ENCODE data around the gene MYRIP.
"Not testable (repeated sequence)": the region's sequence is repeated elsewhere in the genome, so short reads cannot be mapped to it uniquely, and the experiment has no call there.

MYRIP gene

GRCh38 chr3:40096661-40097111, 287.3 kb downstream of the MYRIP start:
- DNase-seq, result no peak

GRCh38 chr3:40097131-40098117, 288.0 kb downstream of the MYRIP start:
- DNase-seq, result no peak

- DNase-seq, result no peak
Observed at GRCh38 chr3:40098261-40098759, 288.9 kb downstream of the MYRIP start.

DNA sequence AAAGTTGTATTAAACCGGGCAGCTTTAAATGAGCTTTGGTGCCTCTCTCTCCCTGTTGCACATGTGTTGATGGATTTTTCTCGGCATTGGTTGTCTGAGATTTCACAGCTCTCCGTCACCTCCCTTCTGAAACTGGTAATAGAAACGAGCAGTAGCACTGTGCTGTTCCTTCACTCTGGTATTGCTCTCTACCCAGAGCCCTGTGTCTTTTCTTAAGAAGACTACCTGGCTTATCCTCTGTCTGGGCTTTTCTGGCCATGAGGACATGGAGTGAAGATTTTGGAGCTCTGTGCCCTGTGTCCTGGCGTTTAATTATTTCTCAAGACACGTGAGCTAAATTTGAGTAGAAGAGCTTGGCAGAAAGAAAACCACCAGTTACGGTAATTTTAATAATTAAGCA, 290.5 kb downstream of the MYRIP start:
- no peak for DNase-seq

DNA sequence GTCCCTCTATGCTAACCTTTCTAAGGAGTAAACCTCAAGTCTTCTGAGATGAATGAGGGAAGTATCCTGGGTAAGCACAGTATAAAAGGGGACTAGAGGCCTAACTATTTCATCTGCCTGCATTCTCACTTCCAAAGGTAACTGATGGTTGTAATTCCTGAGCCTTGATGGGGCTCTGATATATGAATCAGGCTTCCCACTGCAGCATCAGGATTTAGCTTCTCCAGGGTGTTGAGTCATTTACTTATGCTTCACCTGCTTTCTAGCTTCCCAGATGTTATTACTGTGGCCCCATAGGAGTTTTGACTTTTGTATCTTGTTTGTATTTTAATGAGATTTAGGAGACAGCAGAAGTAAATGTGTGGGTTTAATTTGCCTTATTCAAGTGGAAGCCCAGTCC, 292.8 kb downstream of the MYRIP start:
- DNase-seq, result no peak

DNA sequence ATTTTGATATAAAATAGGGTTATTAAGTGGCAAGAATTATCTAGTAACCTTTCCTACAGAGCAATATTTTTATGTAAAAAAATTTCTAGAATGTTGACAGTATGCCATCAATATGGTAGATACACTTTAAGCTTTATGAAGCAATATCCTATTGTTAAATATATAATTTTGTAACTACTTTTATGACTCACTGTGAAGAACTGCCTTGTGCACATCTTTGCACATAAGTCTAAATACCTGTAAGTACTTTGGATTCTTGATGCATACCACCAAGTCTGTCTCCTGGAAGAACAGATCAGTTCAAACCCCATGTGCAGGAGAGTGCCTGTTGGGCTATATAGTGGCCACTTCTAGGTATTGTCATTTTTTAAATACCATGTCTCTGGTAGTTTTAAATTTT, 294.4 kb downstream of the MYRIP start:
- no peak for DNase-seq

DNA sequence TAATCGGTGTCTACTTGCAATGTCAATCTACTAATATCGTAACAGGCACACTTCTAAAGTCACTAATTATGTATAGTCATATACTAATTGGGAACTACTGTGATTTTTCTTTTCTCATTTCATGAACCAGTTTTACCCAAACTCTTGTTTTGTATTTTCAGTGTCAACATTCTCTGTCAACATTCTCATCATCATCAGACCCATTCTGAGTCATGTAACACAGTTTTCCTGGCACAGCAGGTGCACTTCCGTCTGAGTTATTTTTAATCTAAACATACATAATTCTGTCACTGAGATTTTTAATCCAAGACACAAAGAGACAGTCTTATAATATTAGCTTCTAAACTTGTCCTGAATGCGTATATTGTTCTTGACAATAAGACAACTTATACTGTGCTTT, 295.0 kb downstream of the MYRIP start:
- DNase-seq, result no peak

DNA sequence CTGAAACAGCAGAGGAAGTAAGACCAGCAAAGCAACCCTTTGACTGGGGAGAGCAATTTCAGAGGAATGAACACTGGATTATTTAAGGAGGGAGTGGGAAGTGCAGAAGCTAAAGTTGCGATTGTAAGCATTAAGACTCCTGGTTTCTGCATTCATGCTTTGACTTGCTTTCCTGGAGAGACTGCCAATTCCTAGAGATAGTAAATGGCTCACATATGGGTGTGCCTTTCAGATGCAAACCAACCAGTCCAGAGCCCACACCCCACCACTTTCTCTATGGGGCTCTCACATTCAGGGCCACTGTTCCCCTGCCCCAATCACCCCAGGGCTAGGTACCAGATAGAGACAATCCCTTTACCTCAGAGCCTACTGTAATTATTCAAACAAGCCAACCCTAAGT, 299.2 kb downstream of the MYRIP start:
- no peak for DNase-seq

- DNase-seq, result no peak
Observed at GRCh38 chr3:40109641-40110490, 300.5 kb downstream of the MYRIP start.

GRCh38 chr3:40116478-40117177, 307.2 kb downstream of the MYRIP start:
- DNase-seq, result peak; percentile 63

DNA sequence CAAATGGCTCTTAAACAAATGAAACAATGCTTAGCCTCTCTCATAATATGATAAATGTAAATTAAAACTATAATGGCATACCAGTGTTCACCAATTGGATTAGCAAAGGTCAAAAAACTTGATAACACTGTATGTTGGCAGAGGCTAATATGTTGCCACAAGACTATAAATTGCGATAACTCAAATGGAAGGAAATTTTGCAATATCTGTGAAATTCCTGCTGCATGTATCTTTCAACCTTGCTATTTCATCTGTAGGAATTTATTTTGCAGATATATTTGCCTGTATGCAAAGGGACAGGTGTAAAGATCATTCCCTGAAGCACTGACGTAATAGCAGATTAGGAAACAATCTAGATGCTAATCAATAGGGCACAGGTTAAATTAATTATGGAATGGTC, 308.7 kb downstream of the MYRIP start:
- DNase-seq, result no peak

DNA sequence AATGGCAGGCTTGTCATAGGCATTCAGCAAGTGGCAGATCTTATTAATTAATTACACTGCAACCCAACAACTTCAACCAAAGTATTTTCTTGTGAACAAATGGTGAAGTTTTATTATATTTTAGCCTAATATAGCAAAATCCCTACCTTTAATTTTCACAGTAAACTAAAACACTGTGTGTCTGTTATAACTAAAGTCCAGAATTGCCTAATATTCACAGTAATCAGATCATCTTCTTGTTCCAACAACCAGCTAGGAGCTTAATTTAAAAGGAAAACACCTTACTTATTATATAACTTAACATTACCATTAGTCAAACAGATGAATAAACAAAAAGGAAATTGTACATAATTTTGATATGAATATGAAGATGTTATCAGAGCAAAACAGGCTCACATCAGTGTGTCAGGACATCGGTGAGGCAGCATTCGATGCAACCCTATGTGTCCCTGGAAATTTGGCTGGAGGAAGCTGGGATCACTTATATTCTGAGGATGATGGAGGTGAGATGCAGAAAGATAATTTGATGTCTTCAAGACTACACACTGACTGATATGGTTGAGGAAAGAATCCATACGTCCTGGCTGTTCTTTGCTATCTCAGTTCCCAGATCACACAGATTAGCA, 310.8 kb downstream of the MYRIP start:
- no peak for DNase-seq

DNA sequence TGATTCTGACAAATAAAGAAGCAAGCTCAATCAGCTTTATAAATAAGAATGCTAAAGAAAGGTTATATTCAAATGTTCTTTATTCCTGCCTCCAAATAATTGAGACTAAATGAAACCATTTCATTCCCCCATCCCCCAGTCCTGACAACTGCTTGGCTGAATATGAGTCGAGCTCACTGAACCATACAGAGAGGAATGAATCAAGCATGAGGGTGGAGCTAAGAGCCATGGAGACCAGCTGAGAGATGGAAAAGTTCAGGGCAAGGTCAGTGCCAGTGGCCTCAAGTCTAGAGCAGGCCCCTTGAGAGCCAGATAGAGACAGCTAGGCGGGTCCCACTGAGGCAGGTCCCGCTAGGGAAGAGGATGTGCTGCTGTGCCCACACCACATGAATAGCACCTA, 311.4 kb downstream of the MYRIP start:
- peak; percentile 67 for DNase-seq

GRCh38 chr3:40124918-40125317, 315.5 kb downstream of the MYRIP start:
- DNase-seq, result no peak

DNA sequence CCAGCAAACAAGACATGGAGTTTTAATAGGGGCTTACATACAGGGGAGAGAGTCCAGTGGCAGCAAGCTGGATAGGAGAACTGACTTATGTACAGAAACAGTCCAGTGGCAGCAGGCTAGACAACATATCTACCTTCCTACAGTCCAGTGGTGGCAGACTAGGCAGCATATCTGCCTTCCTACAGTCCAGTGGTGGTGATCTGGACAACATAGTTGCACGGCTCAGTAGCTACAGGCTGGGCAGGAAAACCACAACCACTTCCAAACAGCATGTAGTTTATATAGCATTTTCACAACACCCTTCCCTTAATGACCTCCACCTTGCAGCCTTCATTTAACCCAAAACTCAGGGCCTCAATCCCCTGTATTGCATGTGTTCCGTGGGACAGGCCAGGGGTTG, 318.8 kb downstream of the MYRIP start:
- no peak for DNase-seq

DNA sequence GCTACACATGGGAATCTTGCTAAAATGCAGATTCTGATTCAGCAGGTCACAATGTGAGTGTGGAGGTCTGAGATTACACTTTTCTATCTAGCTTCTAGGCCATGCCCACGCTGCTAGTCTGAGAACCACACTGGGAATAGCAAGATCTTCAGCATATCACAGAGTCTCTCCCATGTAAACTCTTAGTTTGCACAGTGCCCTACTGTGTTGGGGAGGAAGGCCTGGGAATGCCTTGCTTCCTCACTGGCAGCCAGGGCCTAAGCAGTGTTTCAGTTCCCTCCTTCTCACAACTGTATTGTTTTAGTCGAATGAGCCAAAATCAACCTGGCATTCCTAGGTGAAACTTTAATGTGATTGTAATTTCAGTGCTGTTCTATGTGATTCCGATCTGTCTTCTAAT, 320.1 kb downstream of the MYRIP start:
- DNase-seq, result no peak

DNA sequence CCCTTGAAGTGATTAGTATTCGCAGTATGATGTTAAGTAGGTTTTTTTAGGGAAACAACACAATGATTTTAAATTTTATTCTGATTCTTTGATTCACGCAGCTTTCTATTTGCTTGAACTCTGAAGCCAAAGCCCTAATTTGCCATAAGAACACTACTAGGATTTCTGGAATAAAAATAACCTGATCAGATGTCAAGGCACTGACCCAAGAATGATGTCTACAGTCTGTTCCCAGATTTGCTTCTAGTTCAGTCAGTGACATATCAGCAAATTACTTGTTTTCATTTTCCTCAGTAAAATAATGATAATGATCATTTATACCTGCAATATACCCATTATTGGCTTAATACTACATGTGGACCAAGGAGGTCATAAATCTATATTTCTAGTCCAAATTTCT, 320.6 kb downstream of the MYRIP start:
- no peak for DNase-seq

DNA sequence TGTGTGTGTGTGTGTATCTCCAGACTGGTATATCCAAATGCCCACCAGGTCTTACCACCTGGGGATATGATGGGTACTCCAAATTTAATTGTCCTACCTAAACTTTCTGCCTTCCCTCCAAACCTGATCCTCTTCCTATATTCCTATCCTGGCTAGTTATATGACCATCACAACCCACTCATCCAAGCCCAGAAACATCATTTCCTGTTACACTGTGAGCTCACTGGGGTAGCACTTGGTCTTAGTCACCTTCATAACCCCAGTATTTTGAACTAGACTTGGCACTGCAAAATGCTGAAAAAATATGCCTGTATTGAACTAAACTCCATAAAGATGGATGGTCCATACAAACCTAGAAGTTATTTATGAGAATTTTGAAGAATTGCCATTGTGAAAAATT, 321.3 kb downstream of the MYRIP start:
- DNase-seq, result no peak

DNA sequence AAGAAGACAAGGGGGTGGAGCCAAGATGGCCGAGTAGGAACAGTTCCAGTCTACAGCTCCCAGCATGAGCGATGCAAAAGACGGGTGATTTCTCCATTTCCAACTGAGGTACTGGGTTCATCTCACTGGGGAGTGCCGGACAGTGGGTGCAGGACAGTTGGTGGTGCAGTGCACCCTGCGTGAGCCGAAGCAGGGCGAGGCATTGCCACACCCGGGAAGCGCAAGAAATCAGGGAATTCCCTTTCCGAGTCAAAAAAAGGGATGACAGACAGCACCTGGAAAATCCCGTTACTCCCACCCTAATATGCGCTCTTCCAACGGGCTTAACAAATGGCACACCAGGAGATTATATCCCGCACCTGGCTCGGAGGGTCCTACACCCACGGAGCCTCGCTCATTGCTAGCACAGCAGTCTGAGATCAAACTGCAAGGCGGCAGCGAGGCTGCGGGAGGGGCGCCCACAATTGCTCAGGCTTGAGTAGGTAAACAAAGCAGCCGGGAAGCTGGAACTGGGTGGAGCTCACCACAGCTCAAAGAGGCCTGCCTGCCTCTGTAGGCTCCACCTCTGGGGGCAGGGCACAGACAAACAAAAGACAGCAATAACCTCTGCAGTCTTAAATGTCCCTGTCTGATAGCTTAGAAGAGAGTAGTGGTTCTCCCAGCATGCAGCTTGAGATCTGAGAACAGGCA, 324.6 kb downstream of the MYRIP start:
- not testable (repeated sequence) for DNase-seq

GRCh38 chr3:40137591-40138295, 328.3 kb downstream of the MYRIP start:
- peak; percentile 22 for DNase-seq

Data from amniotic stem cell (primary cell).